Measurements from ENCODE around the gene DCLK1.

The DCLK1 gene

DNA sequence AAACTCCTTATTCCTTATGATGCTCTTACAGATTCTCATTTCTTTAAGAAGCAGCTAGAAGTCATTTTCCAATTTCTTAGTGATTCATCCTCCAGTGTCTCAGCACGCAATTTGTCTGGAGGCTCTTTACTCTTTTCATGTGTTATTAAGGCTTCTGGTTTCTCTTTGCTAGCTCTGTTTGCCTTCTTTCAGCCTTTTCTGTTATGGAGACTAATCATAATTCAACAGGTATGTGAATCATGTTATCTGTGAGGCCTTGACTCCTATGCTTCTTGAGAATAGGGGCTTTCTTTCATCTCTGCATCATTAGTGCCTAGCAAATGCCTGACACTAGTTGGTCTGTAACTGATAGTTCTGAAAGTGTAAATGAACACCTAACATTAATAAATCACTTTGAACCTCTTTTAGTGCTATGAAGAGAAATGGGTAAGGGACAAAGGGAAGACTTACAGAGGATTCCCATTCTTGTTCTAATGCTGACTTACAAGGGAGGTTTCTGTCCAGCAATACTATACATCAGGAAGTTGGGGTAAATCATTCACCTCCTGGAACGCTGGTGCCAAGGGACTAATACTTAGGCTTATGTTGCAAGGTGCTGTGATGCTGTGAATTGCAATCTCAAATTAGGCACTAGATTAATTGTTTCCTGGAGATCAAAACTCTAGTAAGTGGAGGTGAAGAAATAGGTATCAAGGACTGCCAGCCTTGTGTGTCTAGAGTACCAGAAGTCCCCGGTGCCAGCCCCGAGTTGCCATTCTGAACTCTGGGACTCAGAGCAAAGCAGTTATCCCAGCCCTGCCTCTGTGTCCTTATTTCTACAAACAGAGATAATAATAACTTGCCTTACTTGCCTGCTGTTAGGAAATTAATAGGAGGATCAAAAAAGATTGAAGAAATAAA, 265.6 kb downstream of the DCLK1 start:
- no peak overlapping the region for H2BK12ac ChIP-seq (ENCODE audit: low read length)
- no peak overlapping the region for H4K91ac ChIP-seq (ENCODE audit: low read depth, low read length)
- H2BK5ac ChIP-seq (ENCODE audit: low read depth, low read length, poor library complexity): no peak overlapping the region
- no peak overlapping the region for H3K4me3 ChIP-seq (ENCODE audit: low read depth, low read length)
- no peak overlapping the region for H2AFZ ChIP-seq (ENCODE audit: insufficient read depth, low read length, poor library complexity)
- no peak overlapping the region for H3K14ac ChIP-seq (ENCODE audit: low read length)
- no peaks in the 10 kb centered on the region for H3K79me1 ChIP-seq (ENCODE audit: low read length)
- H3K23ac ChIP-seq (ENCODE audit: low read length): no peak overlapping the region
- no peak overlapping the region for H4K12ac ChIP-seq (ENCODE audit: low read depth, low read length)
- no CpG with 5 or more reads among the region's 4 CpGs for WGBS (ENCODE audit: extremely low coverage, insufficient coverage, insufficient read length)
- DNase-seq: peak in 1 of 2 donors; percentile 25
- H3K79me2 ChIP-seq (ENCODE audit: control insufficient read depth, insufficient read depth, low read length, poor library complexity): no peaks in the 10 kb centered on the region
- no peak overlapping the region for H3K9ac ChIP-seq (ENCODE audit: low read length)
- no peak overlapping the region for H3K4ac ChIP-seq (ENCODE audit: low read depth, low read length)
- no peaks in the 10 kb centered on the region for H3K4me1 ChIP-seq (ENCODE audit: control insufficient read depth in 1 of 2, insufficient read depth in 2 of 2, low read length in 2 of 2)
- no peak overlapping the region for H3K4me2 ChIP-seq (ENCODE audit: low read length)
- no peak overlapping the region for H4K8ac ChIP-seq (ENCODE audit: low read depth, low read length)
- no peak overlapping the region for H2AK5ac ChIP-seq (ENCODE audit: low read length)
- H2BK120ac ChIP-seq (ENCODE audit: insufficient read depth, low read length, poor library complexity): no peak overlapping the region
- H3K9me3 ChIP-seq (ENCODE audit: insufficient read depth, low read depth, low read length): no peaks in the 10 kb centered on the region
- H3K36me3 ChIP-seq (ENCODE audit: control insufficient read depth in 1 of 2, insufficient read depth in 2 of 2, low read length in 2 of 2): no peaks in the 10 kb centered on the region
- no peaks in the 10 kb centered on the region for H3K27me3 ChIP-seq (ENCODE audit: insufficient read depth, low read length)
- H3K27ac ChIP-seq (ENCODE audit: low read depth, low read length): no peak overlapping the region
- no peak overlapping the region for H3K18ac ChIP-seq (ENCODE audit: low read length)

DNA sequence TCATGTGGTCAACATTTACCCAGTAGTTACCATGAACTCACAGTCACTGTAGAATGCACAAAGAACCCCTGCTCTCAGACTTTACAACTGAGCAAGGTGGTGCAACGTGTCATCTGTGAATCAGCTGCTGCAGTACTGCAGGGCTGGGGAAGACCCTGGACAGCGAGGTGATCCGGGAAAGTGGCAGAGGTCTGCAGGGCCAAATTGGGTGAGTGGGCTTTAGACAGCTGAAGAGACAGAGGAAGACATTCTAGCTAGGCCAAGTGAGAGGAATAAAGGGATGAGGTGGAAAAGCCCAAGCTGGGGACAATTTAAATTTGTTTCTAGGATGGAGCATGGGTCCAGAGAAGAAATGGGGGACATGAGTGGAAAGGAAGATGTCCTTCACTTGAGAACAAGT, 270.5 kb downstream of the DCLK1 start:
- H3K9ac ChIP-seq (ENCODE audit: low read length): no peak overlapping the region
- H3K4ac ChIP-seq (ENCODE audit: low read depth, low read length): no peak overlapping the region
- no peak overlapping the region for H4K8ac ChIP-seq (ENCODE audit: low read depth, low read length)
- H2BK12ac ChIP-seq (ENCODE audit: low read length): no peak overlapping the region
- no peaks in the 10 kb centered on the region for H3K36me3 ChIP-seq (ENCODE audit: control insufficient read depth in 1 of 2, insufficient read depth in 2 of 2, low read length in 2 of 2)
- H2BK5ac ChIP-seq (ENCODE audit: low read depth, low read length, poor library complexity): no peak overlapping the region
- H4K12ac ChIP-seq (ENCODE audit: low read depth, low read length): no peak overlapping the region
- H3K4me1 ChIP-seq (ENCODE audit: control insufficient read depth in 1 of 2, insufficient read depth in 2 of 2, low read length in 2 of 2): peaks cover 2 to 3% of the 10 kb centered on the region in 2 experiments
- no peak overlapping the region for H3K23ac ChIP-seq (ENCODE audit: low read length)
- H3K4me3 ChIP-seq (ENCODE audit: low read depth, low read length): no peak overlapping the region
- H3K27ac ChIP-seq (ENCODE audit: low read depth, low read length): no peak overlapping the region
- WGBS (ENCODE audit: extremely low coverage, insufficient coverage, insufficient read length): no CpG with 5 or more reads among the region's 3 CpGs
- H2AK5ac ChIP-seq (ENCODE audit: low read length): no peak overlapping the region
- no peaks in the 10 kb centered on the region for H3K79me1 ChIP-seq (ENCODE audit: low read length)
- H2AFZ ChIP-seq (ENCODE audit: insufficient read depth, low read length, poor library complexity): no peak overlapping the region
- no peak overlapping the region for H3K14ac ChIP-seq (ENCODE audit: low read length)
- DNase-seq: no peak
- H3K27me3 ChIP-seq (ENCODE audit: insufficient read depth, low read length): no peaks in the 10 kb centered on the region
- H4K91ac ChIP-seq (ENCODE audit: low read depth, low read length): no peak overlapping the region
- no peaks in the 10 kb centered on the region for H3K79me2 ChIP-seq (ENCODE audit: control insufficient read depth, insufficient read depth, low read length, poor library complexity)
- no peak overlapping the region for H2BK120ac ChIP-seq (ENCODE audit: insufficient read depth, low read length, poor library complexity)
- no peak overlapping the region for H3K18ac ChIP-seq (ENCODE audit: low read length)
- no peak overlapping the region for H3K4me2 ChIP-seq (ENCODE audit: low read length)
- H3K9me3 ChIP-seq (ENCODE audit: insufficient read depth, low read depth, low read length): no peaks in the 10 kb centered on the region

DNA sequence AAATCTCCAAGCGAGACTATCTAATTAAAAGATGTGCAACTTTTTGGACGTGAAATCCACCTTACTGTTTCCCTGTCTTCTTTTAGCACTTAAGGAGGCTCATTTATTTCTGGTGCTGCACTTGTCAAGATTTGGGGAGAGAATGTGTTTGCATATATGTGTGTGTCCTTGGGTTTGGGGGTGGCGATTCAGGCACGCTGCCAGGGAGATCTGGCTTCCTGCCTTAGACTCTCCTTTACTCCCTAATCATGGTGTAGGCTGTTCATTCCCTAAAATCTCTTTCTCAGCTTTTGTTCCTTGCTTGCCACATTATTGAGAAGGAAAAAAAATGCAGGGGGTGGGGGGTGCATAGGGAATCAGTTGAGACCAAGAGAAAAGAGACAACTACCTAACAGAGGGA, 271.2 kb downstream of the DCLK1 start:
- H3K4ac ChIP-seq (ENCODE audit: low read depth, low read length): no peak overlapping the region
- H3K9ac ChIP-seq (ENCODE audit: low read length): no peak overlapping the region
- WGBS (ENCODE audit: extremely low coverage, insufficient coverage, insufficient read length): no CpG with 5 or more reads among the region's 4 CpGs
- H3K4me3 ChIP-seq (ENCODE audit: low read depth, low read length): no peak overlapping the region
- H4K12ac ChIP-seq (ENCODE audit: low read depth, low read length): no peak overlapping the region
- H2BK5ac ChIP-seq (ENCODE audit: low read depth, low read length, poor library complexity): no peak overlapping the region
- H3K18ac ChIP-seq (ENCODE audit: low read length): no peak overlapping the region
- H3K14ac ChIP-seq (ENCODE audit: low read length): no peak overlapping the region
- H3K4me1 ChIP-seq (ENCODE audit: control insufficient read depth in 1 of 2, insufficient read depth in 2 of 2, low read length in 2 of 2): peaks cover 2 to 7% of the 10 kb centered on the region in 2 experiments
- no peak overlapping the region for H3K4me2 ChIP-seq (ENCODE audit: low read length)
- no peak overlapping the region for H3K27ac ChIP-seq (ENCODE audit: low read depth, low read length)
- H2AFZ ChIP-seq (ENCODE audit: insufficient read depth, low read length, poor library complexity): no peak overlapping the region
- H3K36me3 ChIP-seq (ENCODE audit: control insufficient read depth in 1 of 2, insufficient read depth in 2 of 2, low read length in 2 of 2): no peaks in the 10 kb centered on the region
- H4K91ac ChIP-seq (ENCODE audit: low read depth, low read length): no peak overlapping the region
- H2AK5ac ChIP-seq (ENCODE audit: low read length): no peak overlapping the region
- no peak overlapping the region for H3K23ac ChIP-seq (ENCODE audit: low read length)
- no peak overlapping the region for H2BK120ac ChIP-seq (ENCODE audit: insufficient read depth, low read length, poor library complexity)
- H3K9me3 ChIP-seq (ENCODE audit: insufficient read depth, low read depth, low read length): no peaks in the 10 kb centered on the region
- no peaks in the 10 kb centered on the region for H3K79me1 ChIP-seq (ENCODE audit: low read length)
- no peak overlapping the region for H4K8ac ChIP-seq (ENCODE audit: low read depth, low read length)
- no peak overlapping the region for H2BK12ac ChIP-seq (ENCODE audit: low read length)
- no peak for DNase-seq
- H3K27me3 ChIP-seq (ENCODE audit: insufficient read depth, low read length): no peaks in the 10 kb centered on the region
- H3K79me2 ChIP-seq (ENCODE audit: control insufficient read depth, insufficient read depth, low read length, poor library complexity): no peaks in the 10 kb centered on the region

DNA sequence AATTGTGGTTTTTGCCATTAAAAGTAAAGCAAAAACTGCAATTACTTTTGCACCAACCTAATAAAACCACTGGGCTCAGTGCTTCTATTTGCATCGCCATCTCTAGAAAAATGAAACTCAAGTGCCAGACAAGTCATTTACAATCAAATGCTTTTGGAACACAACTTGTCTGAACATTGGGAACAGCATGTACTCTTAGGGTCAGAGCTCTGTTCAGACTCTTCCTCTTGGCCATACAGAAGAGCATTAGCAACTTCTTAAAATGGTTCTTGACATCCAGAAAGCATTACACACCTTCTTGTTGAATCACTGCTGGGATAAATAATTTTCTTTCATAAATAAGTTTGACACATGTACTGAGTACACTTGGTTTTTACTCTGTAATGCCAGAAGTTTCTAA, 272.5 kb downstream of the DCLK1 start:
- Histone ChIP-seq H4K8ac (ENCODE audit: low read depth, low read length) (no peak overlapping the region), H3K27me3 (ENCODE audit: insufficient read depth, low read length) (no peaks in the 10 kb centered on the region), H2BK12ac (ENCODE audit: low read length) (no peak overlapping the region), H3K79me2 (ENCODE audit: control insufficient read depth, insufficient read depth, low read length, poor library complexity) (no peaks in the 10 kb centered on the region), H2AK5ac (ENCODE audit: low read length) (no peak overlapping the region), H3K4me1 (ENCODE audit: control insufficient read depth in 1 of 2, insufficient read depth in 2 of 2, low read length in 2 of 2) (peaks cover 2 to 7% of the 10 kb centered on the region in 2 experiments), H2BK5ac (ENCODE audit: low read depth, low read length, poor library complexity) (no peak overlapping the region), H4K12ac (ENCODE audit: low read depth, low read length) (no peak overlapping the region), H3K23ac (ENCODE audit: low read length) (no peak overlapping the region), H3K9ac (ENCODE audit: low read length) (no peak overlapping the region), H4K91ac (ENCODE audit: low read depth, low read length) (no peak overlapping the region), H3K27ac (ENCODE audit: low read depth, low read length) (no peak overlapping the region), H3K4me3 (ENCODE audit: low read depth, low read length) (no peak overlapping the region), H3K18ac (ENCODE audit: low read length) (no peak overlapping the region), H3K4ac (ENCODE audit: low read depth, low read length) (no peak overlapping the region), H2AFZ (ENCODE audit: insufficient read depth, low read length, poor library complexity) (no peak overlapping the region), H3K14ac (ENCODE audit: low read length) (no peak overlapping the region), H3K36me3 (ENCODE audit: control insufficient read depth in 1 of 2, insufficient read depth in 2 of 2, low read length in 2 of 2) (no peaks in the 10 kb centered on the region), H3K79me1 (ENCODE audit: low read length) (no peaks in the 10 kb centered on the region), H2BK120ac (ENCODE audit: insufficient read depth, low read length, poor library complexity) (no peak overlapping the region), H3K9me3 (ENCODE audit: insufficient read depth, low read depth, low read length) (peaks cover 1% of the 10 kb centered on the region), H3K4me2 (ENCODE audit: low read length) (no peak overlapping the region)
- no CpG with 5 or more reads among the region's 1 CpG for WGBS (ENCODE audit: extremely low coverage, insufficient coverage, insufficient read length)
- DNase-seq: no peak

Data from trophoblast cell (in vitro differentiated cells and primary cell).